Inferior parietal cortex (tissue), 1 donor: ENCODE measurements around the gene CLEC14A.

ENCODE experiments used
- DNase-seq: peaks from one replicate; pipeline ENCODE4 v3.0.0-alpha.2; 2016; ENCODE audit errors: extremely low spot score

Gene CLEC14A

GRCh38 chr14:38248321-38249028, 7.4 kb downstream of the CLEC14A start:
- DNase-seq, result no peak

- DNase-seq, result no peak
Measured at GRCh38 chr14:38243696-38244240, 12.1 kb downstream of the CLEC14A start.

- DNase-seq, result no peak
Measured at GRCh38 chr14:38238878-38239277, 17.0 kb downstream of the CLEC14A start.

- no peak for DNase-seq
Measured at GRCh38 chr14:38238332-38238731, 17.6 kb downstream of the CLEC14A start.

GRCh38 chr14:38233218-38233617, 22.7 kb downstream of the CLEC14A start:
- DNase-seq, result no peak

GRCh38 chr14:38226366-38226765, 29.5 kb downstream of the CLEC14A start:
- DNase-seq, result no peak

- DNase-seq, result no peak
Measured at GRCh38 chr14:38225946-38226345, 29.9 kb downstream of the CLEC14A start.

GRCh38 chr14:38224338-38224737, 31.6 kb downstream of the CLEC14A start:
- no peak for DNase-seq

- DNase-seq, result no peak
Measured at GRCh38 chr14:38221077-38221476, 34.8 kb downstream of the CLEC14A start.

GRCh38 chr14:38217553-38217952, 38.3 kb downstream of the CLEC14A start:
- no peak for DNase-seq

- DNase-seq, result no peak
Measured at GRCh38 chr14:38213001-38213400, 42.9 kb downstream of the CLEC14A start.

GRCh38 chr14:38212111-38212510, 43.8 kb downstream of the CLEC14A start:
- DNase-seq, result no peak

- no peak for DNase-seq
Measured at GRCh38 chr14:38211255-38211735, 44.6 kb downstream of the CLEC14A start.

- DNase-seq, result no peak
Measured at GRCh38 chr14:38210587-38211216, 45.2 kb downstream of the CLEC14A start.

- DNase-seq, result no peak
Measured at GRCh38 chr14:38209572-38210557, 46.0 kb downstream of the CLEC14A start.

GRCh38 chr14:38208618-38209562, 47.0 kb downstream of the CLEC14A start:
- DNase-seq, result no peak

GRCh38 chr14:38207736-38208617, 47.9 kb downstream of the CLEC14A start, which contains the start of gene SSTR1:
Gene SSTR1, plus strand, starts transcription at chr14:38207904. Its CDS starts 1,486 bp downstream, at chr14:38209390.
- no peak for DNase-seq

- no peak for DNase-seq
Measured at GRCh38 chr14:38207377-38207735, 48.5 kb downstream of the CLEC14A start.

- DNase-seq, result no peak
Measured at GRCh38 chr14:38206689-38207376, 49.1 kb downstream of the CLEC14A start.
